KG1 (cell line): Measurements from ENCODE around the gene LRRC27.

Experiments used
- DNase-seq: peaks from one replicate; lab custom pipeline; 2025; lab: John Stamatoyannopoulos, UW

Gene LRRC27

GRCh38 chr10:132427006-132427771 is 95.2 kb downstream of the LRRC27 start:
- no peak for DNase-seq

DNA sequence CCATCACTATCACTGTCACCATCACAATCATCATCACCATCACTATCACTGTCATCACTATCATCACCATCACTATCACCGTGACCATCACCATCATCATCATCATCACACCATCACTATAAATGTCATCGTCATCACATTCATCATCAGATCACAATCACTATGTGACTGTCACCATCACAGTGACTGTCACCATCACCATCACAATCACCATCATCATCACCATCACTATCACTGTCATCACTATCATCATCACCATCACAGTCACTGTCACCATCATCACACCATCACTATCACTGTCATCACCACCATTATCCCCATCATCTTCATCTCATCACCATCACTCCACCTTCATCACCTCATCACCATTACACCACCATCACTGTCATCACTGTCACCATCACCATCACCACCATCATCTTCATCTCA is 96.0 kb downstream of the LRRC27 start:
- no peak for DNase-seq

GRCh38 chr10:132428486-132428995 is 96.5 kb downstream of the LRRC27 start:
- DNase-seq = no peak
